HUES48 (cell line): Measurements from ENCODE around the gene LRRC46.

ENCODE experiments used
- H3K27ac ChIP-seq: one replicate; pipeline ENCODE4 v1.7.0; 2013; ENCODE audit warnings: low read depth, low read length, inconsistent platforms
- H3K27me3 ChIP-seq: 2 replicates; pipeline ENCODE4 v1.6.1; 2013; ENCODE audit warnings: mild to moderate bottlenecking, low read length; ENCODE audit not compliant: control insufficient read depth, insufficient read depth
- H3K36me3 ChIP-seq: 2 replicates; pipeline ENCODE4 v1.6.1; 2013; ENCODE audit warnings: low read length; ENCODE audit not compliant: control insufficient read depth, insufficient read depth
- H3K4me1 ChIP-seq: 2 replicates; pipeline ENCODE4 v1.6.1; 2013; ENCODE audit warnings: mild to moderate bottlenecking, low read length; ENCODE audit not compliant: control insufficient read depth, insufficient read depth
- H3K4me3 ChIP-seq: 2 replicates; pipeline ENCODE4 v1.5.1; 2013; ENCODE audit warnings: mild to moderate bottlenecking, low read depth, low read length
- H3K9ac ChIP-seq: 2 replicates; pipeline ENCODE4 v1.6.1; 2013; ENCODE audit warnings: mild to moderate bottlenecking, low read depth, low read length, moderate library complexity
- H3K9me3 ChIP-seq: 2 replicates; pipeline ENCODE4 v1.6.1; 2013; ENCODE audit warnings: low read length; ENCODE audit not compliant: control insufficient read depth, insufficient read depth

The LRRC46 gene

DNA sequence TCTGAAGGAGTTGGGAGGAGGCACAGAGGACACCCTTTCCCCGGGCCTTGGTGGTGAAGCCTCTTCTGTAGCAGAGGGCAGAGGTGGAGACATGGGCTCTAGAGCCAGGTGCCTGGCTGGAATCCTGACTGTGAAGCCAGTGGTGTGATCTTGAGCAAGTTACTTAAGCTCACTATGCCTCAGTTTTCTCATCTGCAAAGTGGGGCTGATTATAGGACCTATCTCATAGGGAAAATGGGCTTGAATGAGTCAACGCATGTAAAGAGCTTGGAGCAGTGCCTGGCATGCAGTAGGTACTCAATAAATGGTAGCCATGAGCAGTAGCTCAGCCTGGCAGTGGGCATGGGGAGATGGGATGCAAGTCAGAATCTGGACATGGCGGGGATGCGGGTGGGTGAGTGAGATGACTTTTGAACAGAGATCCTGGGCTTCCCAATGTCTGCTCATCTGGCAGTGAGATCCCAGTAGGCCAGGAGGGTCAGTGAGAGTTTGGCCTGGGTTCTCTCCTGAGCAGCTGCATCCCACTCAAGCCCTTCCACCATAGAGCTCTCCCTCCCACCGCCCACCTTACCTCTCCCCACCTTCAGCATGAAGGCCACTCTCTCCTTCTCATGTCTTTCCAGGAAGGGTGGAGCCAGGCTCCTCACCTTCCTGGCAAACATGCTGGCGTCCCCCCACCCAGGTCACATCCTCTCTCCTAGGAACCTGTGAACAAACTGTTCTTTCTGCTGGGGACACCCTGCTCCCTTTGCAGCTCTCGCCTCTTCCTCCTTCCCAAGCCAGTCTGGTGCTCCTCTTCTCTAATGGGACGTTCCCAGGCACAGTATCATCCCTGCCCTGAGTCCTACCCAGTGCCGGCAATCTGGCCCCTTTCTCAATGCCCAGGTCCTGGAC, 51.5 kb downstream of the LRRC46 start:
- Histone ChIP-seq H3K4me1 (peaks cover 18% of the 10 kb centered on the region), H3K9me3 (no peaks in the 10 kb centered on the region), H3K36me3 (no peaks in the 10 kb centered on the region), H3K27me3 (peaks cover 4% of the 10 kb centered on the region; the same call in 1 of the 2 replicates), H3K9ac (no peak overlapping the region), H3K27ac (no peak overlapping the region), H3K4me3 (no peak overlapping the region)

DNA sequence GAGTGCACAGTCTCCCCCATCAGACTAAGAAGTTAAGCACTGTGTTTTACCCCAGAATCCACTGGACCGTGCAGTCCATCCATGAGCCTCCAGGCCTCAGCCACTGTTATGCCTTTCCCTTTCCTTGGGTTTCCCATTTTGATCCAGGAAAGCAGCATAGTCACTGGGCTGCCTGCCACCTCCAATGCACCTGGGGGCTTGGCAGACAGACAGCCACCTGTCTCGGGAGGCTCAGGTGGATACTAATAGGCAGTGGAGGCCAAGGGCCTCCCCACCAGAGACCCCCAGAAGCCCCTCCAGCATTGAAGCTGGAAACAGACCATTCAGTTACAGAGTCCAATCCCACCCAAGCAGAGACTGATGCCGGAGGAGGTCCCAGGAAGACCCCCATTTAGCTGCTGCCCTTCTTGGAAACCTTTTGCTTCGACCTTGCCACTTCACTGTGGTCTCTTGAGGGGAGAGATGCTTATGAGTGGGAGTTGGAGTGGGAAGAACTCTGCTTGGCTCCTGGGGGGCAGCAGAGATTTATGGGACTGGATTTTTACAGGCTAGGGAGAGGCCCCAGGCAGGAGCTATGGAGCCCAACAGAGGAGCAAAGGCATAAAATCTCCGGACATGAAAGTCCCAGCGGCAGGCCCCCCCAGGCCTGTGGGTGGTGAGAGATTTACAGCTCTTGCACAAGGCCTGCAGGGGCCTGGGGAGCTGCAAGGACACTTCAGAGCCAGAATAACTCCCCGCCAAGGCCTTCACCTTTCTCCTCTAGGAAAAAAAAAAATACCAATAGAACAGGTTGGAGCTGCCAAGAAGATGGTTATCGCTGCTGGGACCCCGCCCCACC, 52.3 kb downstream of the LRRC46 start:
- peaks cover 4% of the 10 kb centered on the region; the same call in 1 of the 2 replicates for H3K27me3 ChIP-seq
- peaks cover 10% of the 10 kb centered on the region for H3K4me1 ChIP-seq

DNA sequence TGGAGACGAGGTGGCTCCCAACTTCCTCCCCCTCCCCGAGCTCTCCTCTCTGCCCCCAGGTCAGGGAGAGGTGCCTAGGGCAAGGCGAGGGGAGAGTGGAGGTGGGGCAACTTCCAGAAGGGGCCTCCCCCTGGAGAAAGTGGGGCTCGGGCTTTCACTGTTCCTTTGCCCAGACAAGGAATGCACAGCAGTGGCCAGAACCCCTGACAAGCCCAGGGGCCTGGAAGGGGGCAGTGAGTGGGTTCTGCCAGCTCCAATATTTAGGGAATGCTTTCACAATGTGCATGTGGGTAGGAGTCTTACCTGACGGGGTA, 52.9 kb downstream of the LRRC46 start:
- H3K9ac ChIP-seq, result no peak overlapping the region
- H3K27ac ChIP-seq, result no peak overlapping the region
- H3K4me3 ChIP-seq, result no peak overlapping the region
- H3K36me3 ChIP-seq, result no peaks in the 10 kb centered on the region
- peaks cover 9% of the 10 kb centered on the region for H3K4me1 ChIP-seq
- no peaks in the 10 kb centered on the region for H3K9me3 ChIP-seq
- peaks cover 4% of the 10 kb centered on the region; the same call in 1 of the 2 replicates for H3K27me3 ChIP-seq

More for the DNA sequence above, 52.3 kb downstream of the LRRC46 start:
- Histone ChIP-seq H3K27ac (no peak overlapping the region), H3K4me3 (no peak overlapping the region), H3K9ac (no peak overlapping the region), H3K9me3 (no peaks in the 10 kb centered on the region), H3K36me3 (no peaks in the 10 kb centered on the region)

DNA sequence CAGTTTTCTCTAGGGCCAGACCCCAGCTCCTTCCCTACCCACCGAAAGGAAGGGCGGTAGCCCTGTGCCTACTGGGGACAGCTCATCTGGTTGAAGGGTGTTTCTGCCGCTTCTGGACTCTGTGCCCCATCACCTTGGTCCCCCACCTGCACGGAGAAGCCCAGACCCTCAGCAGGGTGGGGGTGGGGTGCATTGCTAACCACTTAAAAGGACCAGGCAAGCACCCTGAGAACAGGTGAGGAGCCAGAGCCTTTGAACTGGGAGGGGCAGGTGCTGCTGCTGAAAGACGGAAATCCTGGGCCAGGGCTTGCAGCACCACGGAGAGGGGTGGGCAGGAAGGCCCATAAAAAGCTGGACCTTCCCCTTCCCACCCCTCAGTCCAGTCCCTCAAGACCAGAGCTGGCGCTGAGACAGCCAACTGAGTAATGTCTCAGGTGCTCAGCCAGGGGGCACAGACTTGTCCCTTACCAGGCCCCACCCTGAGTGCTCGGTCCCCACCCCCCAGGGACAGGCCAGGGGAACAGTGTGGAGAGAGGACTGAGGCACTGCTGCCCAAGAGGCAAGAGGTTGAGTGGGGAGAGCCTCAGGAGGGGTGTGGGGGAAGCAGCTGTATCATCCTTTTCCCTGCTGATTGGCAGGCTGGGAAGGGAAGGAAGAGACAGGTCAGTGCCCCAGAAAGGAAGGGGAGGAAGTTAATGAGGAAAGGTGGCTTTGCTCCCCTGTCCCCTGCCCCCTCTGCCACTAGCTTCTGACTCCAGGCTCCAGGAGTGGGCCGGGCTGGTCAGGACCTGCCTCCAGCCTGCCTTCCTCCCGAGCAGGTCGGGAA, 53.6 kb downstream of the LRRC46 start:
- Histone ChIP-seq H3K36me3 (no peaks in the 10 kb centered on the region), H3K9me3 (no peaks in the 10 kb centered on the region), H3K27me3 (peaks cover 4% of the 10 kb centered on the region; the same call in 1 of the 2 replicates), H3K4me1 (peaks cover 9% of the 10 kb centered on the region), H3K4me3 (no peak overlapping the region), H3K27ac (no peak overlapping the region), H3K9ac (no peak overlapping the region)
